GOT3 (cell line): ENCODE results near the gene MRPL42.
"Not testable (repeated sequence)": the region's sequence is repeated elsewhere in the genome, so short reads cannot be mapped to it uniquely, and the experiment has no call there.

ENCODE experiments used
- DNase-seq: peaks from one replicate; lab custom pipeline; 2025; ENCODE audit warnings: mixed read lengths; lab: John Stamatoyannopoulos, UW

The MRPL42 gene

GRCh38 chr12:93547778-93548177 lies 80.5 kb downstream of the MRPL42 start:
- no peak for DNase-seq

GRCh38 chr12:93549174-93549573 lies 81.9 kb downstream of the MRPL42 start:
- no peak for DNase-seq

- no peak for DNase-seq
Measured at GRCh38 chr12:93550748-93551611, 83.7 kb downstream of the MRPL42 start.

- DNase-seq = no peak
Measured at GRCh38 chr12:93552427-93552826, 85.1 kb downstream of the MRPL42 start.

GRCh38 chr12:93557879-93558278 lies 90.6 kb downstream of the MRPL42 start:
- not testable (repeated sequence) for DNase-seq

GRCh38 chr12:93558685-93559084 lies 91.4 kb downstream of the MRPL42 start:
- DNase-seq = not testable (repeated sequence)

- no peak for DNase-seq
Measured at GRCh38 chr12:93563807-93564538, 96.7 kb downstream of the MRPL42 start.

GRCh38 chr12:93565760-93566159 lies 98.4 kb downstream of the MRPL42 start:
- no peak for DNase-seq
